Spleen (tissue), 13 donors: ENCODE measurements around the gene MMP7. TPM values are rescaled to one million over a fixed set of nuclear protein-coding genes. Genes with fewer than 3 reads are reported as not detected.

Experiments
- DNase-seq: peaks from one replicate; pipeline ENCODE4 v3.0.0-alpha.2; 2020
- H3K27ac ChIP-seq, 8 donors: fragments of 200-600 bp; sonication (generic) in 7 of 8; 1 replicate in 4 of 8; 2 replicates in 4 of 8; pipeline versions ENCODE4 v1.5.0 to v1.8.0; 2016 to 2021; ENCODE audit warnings: inconsistent platforms in 4 of 8, mild to moderate bottlenecking in 4 of 8, moderate library complexity in 1 of 8
- H3K27me3 ChIP-seq, 7 donors: fragments of 200-600 bp; sonication (generic) in 6 of 7; replicated peaks in 1 of 7; 1 replicate in 4 of 7; 2 replicates in 3 of 7; pipeline versions ENCODE4 v1.5.0 to v1.8.0; 2016 to 2021; ENCODE audit warnings: inconsistent platforms in 3 of 7, mild to moderate bottlenecking in 1 of 7
- H3K36me3 ChIP-seq, 6 donors: fragments of 200-600 bp; sonication (generic) in 5 of 6; 1 replicate in 4 of 6; 2 replicates in 2 of 6; pipeline versions ENCODE4 v1.5.0 to v1.8.0; 2016 to 2021; ENCODE audit warnings: inconsistent platforms in 2 of 6
- H3K4me1 ChIP-seq, 6 donors: fragments of 200-600 bp; sonication (generic) in 5 of 6; 1 replicate in 3 of 6; 2 replicates in 3 of 6; pipeline versions ENCODE4 v1.5.0 to v1.8.0; 2016 to 2021; ENCODE audit warnings: inconsistent platforms in 3 of 6
- H3K4me3 ChIP-seq, 8 donors: fragments of 200-600 bp; sonication (generic) in 7 of 8; 1 replicate in 4 of 8; 2 replicates in 4 of 8; pipeline versions ENCODE4 v1.5.0 to v1.8.0; 2016 to 2021; ENCODE audit warnings: inconsistent platforms in 4 of 8, mild to moderate bottlenecking in 4 of 8, moderate library complexity in 2 of 8
- H3K9me3 ChIP-seq, 8 donors: fragments of 200-600 bp; sonication (generic) in 7 of 8; 1 replicate in 4 of 8; 2 replicates in 4 of 8; pipeline versions ENCODE4 v1.5.0 to v1.8.0; 2016 to 2021; ENCODE audit warnings: inconsistent platforms in 4 of 8
- POLR2A ChIP-seq, 3 donors: fragments of 450-650 bp; IDR thresholded peaks; one replicate each; pipeline ENCODE4 v1.5.1; 2017; ENCODE audit warnings: antibody characterized with exemption in 3 of 3, mild to moderate bottlenecking in 1 of 3
- POLR2AphosphoS5 ChIP-seq, 3 donors: sonication (generic); formaldehyde crosslinking; IDR thresholded peaks; one replicate each; pipeline ENCODE4 v1.5.1; 2017; ENCODE audit warnings: antibody characterized with exemption in 3 of 3
- WGBS, 5 donors: extraction: QIAGEN DNeasy Blood & Tissue Kit in 3 of 5; methylation state at CpG; one replicate each; pipeline versions ENCODE4 v1.1.5 to v1.1.7; 2013 to 2018; 5-methylcytosine and 5-hydroxymethylcytosine counted together
- intact Hi-C: fragments of 100-400 bp; cut with DNase I; formaldehyde crosslinking; loops from one replicate; pipeline ENCODE4 v1.15.0; 2023; ENCODE audit warnings: low total_unique reads
- long read RNA-seq, 2 donors: transcript quantifications; one replicate each; lab custom pipeline, GENCODE V29; 2026
- polyA plus RNA-seq, 3 donors: library from polyadenylated mRNA; stranded (reverse); fragments of 200-250 nt; gene quantifications; one replicate each; pipeline ENCODE4 v1.2.1, GENCODE V29; 2013
- total RNA-seq, 7 donors: library from RNA; depleted of rRNA in 3 of 7; stranded (reverse); fragments of >200 nt in 3 of 7; fragmentation: NEBNext Ultra II Directional in 4 of 7; extraction: Animal tissue kit (Norgen Biotek cat#: 25700) in 4 of 7; gene quantifications; one replicate each; pipeline versions ENCODE4 v1.1.0 to v1.2.1, GENCODE V29; 2016 to 2021
- TF ChIP-seq, protein P1 (sequence below), 11 experiments: fragments of 200-600 bp in 7 of 11; fragments of 450-650 bp in 4 of 11; sonication (generic) in 4 of 11; IDR thresholded peaks in 8 of 11; conservative IDR thresholded peaks in 3 of 11; 1 replicate in 7 of 11; 2 replicates in 4 of 11; pipeline versions ENCODE4 v1.4.0 to v1.8.0; 2016 to 2021; ENCODE audit warnings: antibody characterized with exemption in 11 of 11, inconsistent platforms in 4 of 11, mild to moderate bottlenecking in 1 of 11
- donor health status: healthy with polysubstance abuse.
- donor health status: DM: no; HTN: no; CAD: no; lungs with moderate emphysema.
- donor health status: DM: no; HTN: no; CAD: no.
- donor health status: Bipolar disorder and iron deficiency.
- donor health status: healthy.
- donor health status: DM: no; HTN: no; CAD: no.
- donor health status: DM: yes; HTN: yes; CAD: no.

MMP7 gene, protein sequence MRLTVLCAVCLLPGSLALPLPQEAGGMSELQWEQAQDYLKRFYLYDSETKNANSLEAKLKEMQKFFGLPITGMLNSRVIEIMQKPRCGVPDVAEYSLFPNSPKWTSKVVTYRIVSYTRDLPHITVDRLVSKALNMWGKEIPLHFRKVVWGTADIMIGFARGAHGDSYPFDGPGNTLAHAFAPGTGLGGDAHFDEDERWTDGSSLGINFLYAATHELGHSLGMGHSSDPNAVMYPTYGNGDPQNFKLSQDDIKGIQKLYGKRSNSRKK
- total RNA-seq (under 1 TPM in 2 of 7 donors, not detected in 5; 0.34 to 0.63 TPM), polyA plus RNA-seq (under 1 TPM in 1 of 3 donors, not detected in 2; 0.59 TPM)
- long read RNA-seq, donor 1: 0 reads
- long read RNA-seq, donor 2: 0 reads

DNA sequence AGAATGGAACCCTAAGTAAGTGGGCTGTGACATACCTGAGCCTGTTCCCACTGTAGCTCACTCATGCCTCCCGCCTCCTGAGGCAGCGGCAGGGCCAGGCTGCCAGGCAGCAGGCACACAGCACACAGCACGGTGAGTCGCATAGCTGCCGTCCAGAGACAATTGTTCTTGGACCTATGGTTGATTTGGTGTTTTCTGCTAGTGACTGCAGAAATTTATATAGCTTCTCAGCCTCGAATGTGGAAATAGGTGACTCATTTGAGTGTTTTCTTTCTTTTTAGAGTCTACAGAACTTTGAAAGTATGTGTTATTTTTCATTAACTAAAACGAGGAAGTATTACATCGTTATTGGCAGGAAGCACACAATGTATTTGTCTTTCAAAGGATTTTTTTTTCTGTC is at the start of gene MMP7:
Gene MMP7, minus strand, starts transcription at position 190 of the 400 bp plus-strand sequence. Its CDS starts 47 bp downstream, at position 143.
- Histone ChIP-seq H3K27ac (no peak within 1 kb of the TSS), H3K36me3 (no peaks in the 10 kb centered on the region), H3K4me3 (no peak within 1 kb of the TSS), H3K27me3 (no peaks in the 10 kb centered on the region), H3K9me3 (no peaks in the 10 kb centered on the region), H3K4me1 (no peaks in the 10 kb centered on the region)
- intact Hi-C loops: no loop called here
- no peak for DNase-seq
- 29 to 41% (median 35%) methylated on average over 8 of the region's 8 CpGs for WGBS, 5 donors
- TF ChIP-seq POLR2AphosphoS5 (IDR thresholded peaks at IDR 0.05) (no peak), POLR2A (IDR thresholded peaks at IDR 0.05) (no peak)
- TF ChIP-seq, protein P1, sequence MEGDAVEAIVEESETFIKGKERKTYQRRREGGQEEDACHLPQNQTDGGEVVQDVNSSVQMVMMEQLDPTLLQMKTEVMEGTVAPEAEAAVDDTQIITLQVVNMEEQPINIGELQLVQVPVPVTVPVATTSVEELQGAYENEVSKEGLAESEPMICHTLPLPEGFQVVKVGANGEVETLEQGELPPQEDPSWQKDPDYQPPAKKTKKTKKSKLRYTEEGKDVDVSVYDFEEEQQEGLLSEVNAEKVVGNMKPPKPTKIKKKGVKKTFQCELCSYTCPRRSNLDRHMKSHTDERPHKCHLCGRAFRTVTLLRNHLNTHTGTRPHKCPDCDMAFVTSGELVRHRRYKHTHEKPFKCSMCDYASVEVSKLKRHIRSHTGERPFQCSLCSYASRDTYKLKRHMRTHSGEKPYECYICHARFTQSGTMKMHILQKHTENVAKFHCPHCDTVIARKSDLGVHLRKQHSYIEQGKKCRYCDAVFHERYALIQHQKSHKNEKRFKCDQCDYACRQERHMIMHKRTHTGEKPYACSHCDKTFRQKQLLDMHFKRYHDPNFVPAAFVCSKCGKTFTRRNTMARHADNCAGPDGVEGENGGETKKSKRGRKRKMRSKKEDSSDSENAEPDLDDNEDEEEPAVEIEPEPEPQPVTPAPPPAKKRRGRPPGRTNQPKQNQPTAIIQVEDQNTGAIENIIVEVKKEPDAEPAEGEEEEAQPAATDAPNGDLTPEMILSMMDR (IDR thresholded peaks at IDR 0.05 in 8 of 11, conservative IDR thresholded peaks at IDR 0.05 in 3 of 11): no peak

DNA sequence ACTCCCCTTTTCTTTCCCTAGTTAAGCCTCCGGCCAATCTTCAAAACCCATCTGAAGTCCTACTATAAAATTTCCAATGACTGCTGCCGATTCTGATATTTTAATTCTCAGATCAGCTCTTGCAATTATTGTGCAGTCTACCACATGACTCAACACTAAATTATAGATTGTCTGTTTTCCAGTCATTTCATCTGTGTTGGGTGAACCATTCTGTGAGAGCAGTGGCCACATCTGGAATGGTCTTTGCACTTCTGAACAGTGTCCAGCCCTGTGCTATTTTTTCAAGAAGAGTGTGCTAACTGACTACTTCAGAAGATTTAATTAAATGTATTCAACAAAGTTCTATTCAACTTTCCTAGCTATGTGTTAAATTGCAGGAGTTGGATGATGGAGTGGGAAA is 47.2 kb upstream of the MMP7 start:
- Histone ChIP-seq H3K27me3 (no peaks in the 10 kb centered on the region), H3K27ac (peak overlapping the region in 3 of 8 donors; percentile 40 to 42 (median 40)), H3K4me3 (no peak overlapping the region), H3K36me3 (no peaks in the 10 kb centered on the region), H3K9me3 (no peaks in the 10 kb centered on the region), H3K4me1 (peaks cover 0 to 20% (median 13%) of the 10 kb centered on the region in 6 donors)
- intact Hi-C loops: no loop called here
- WGBS, 5 donors: 61 to 87% (median 80%) methylated on average over 2 of the region's 2 CpGs
- no peak for DNase-seq
- TF ChIP-seq POLR2A (IDR thresholded peaks at IDR 0.05) (no peak), POLR2AphosphoS5 (IDR thresholded peaks at IDR 0.05) (no peak)
- TF ChIP-seq, protein P1 (IDR thresholded peaks at IDR 0.05 in 8 of 11, conservative IDR thresholded peaks at IDR 0.05 in 3 of 11): no peak

DNA sequence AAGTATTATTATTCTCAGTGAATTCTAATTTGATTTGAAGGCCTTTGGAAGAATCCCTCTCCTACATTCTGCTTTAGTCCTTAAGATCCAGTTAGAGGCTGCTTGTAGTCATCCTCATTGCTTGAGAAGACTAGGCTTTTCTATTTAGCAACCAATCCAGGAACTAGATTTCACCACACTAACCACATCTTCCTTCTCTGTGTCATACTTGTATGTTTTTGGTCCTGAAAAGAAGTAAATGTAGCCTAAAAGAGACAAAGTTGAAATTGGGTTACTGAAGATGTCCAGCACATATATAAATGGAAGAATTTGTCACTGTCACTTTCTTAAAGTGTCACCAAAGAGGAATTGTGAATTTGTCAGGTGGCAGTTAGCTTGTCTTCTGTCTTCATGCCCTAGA is 46.6 kb upstream of the MMP7 start:
- Histone ChIP-seq H3K4me3 (no peak overlapping the region), H3K4me1 (peaks cover 0 to 20% (median 13%) of the 10 kb centered on the region in 6 donors), H3K27ac (peak overlapping the region in 3 of 8 donors; percentile 40 to 42 (median 40)), H3K36me3 (no peaks in the 10 kb centered on the region), H3K27me3 (no peaks in the 10 kb centered on the region), H3K9me3 (no peaks in the 10 kb centered on the region)
- intact Hi-C loops: no loop called here
- DNase-seq: no peak
- TF ChIP-seq, protein P1 (IDR thresholded peaks at IDR 0.05 in 8 of 11, conservative IDR thresholded peaks at IDR 0.05 in 3 of 11): no peak
- TF ChIP-seq POLR2A (IDR thresholded peaks at IDR 0.05) (no peak), POLR2AphosphoS5 (IDR thresholded peaks at IDR 0.05) (no peak)

DNA sequence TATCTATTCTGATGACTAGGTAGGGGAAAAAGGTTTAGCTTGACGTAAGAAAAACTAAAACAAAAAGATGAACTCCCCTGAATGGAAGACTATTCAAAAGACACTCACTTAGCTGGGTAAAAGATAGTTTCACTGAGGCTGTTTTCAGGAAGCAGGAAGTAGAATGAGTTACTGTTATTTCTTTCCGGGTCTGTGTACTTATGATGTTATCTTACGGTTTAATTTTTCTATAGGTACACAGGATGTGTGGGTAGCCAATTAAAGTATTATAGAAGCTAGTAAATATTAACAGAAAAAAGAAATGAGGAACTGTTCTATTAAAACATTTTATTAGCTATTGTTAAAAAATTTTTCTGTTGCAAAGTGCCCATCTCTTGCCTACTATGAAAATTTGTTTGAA is 45.8 kb upstream of the MMP7 start:
- TF ChIP-seq POLR2AphosphoS5 (IDR thresholded peaks at IDR 0.05): no peak
- TF ChIP-seq POLR2A (IDR thresholded peaks at IDR 0.05): no peak
- TF ChIP-seq, protein P1 (IDR thresholded peaks at IDR 0.05 in 8 of 11, conservative IDR thresholded peaks at IDR 0.05 in 3 of 11): no peak
- WGBS, 5 donors: 49 to 59% (median 54%) methylated on average over 3 of the region's 3 CpGs
- H3K27ac ChIP-seq: no peak overlapping the region

More for the DNA sequence above, 45.8 kb upstream of the MMP7 start:
- intact Hi-C loops: no loop called here
- H3K36me3 ChIP-seq: no peaks in the 10 kb centered on the region
- H3K4me1 ChIP-seq: peaks cover 0 to 20% (median 13%) of the 10 kb centered on the region in 6 donors
- no peaks in the 10 kb centered on the region for H3K9me3 ChIP-seq
- no peak for DNase-seq
- no peak overlapping the region for H3K4me3 ChIP-seq
- no peaks in the 10 kb centered on the region for H3K27me3 ChIP-seq
